PC-9 (cell line): ENCODE data around the gene IGFLR1. TPM values are rescaled to one million over a fixed set of nuclear protein-coding genes. Genes with fewer than 3 reads are reported as not detected.

Source experiments
- BruUV-seq: library from RNA; stranded (reverse); fragments of 400-500 nt; replicated peaks from 2 replicates; lab custom pipeline; 2021; lab: Mats Ljungman, UMichigan
- CTCF ChIA-PET: fragments of 300-600 bp; sonication (Branson Sonifier 250); formaldehyde crosslinking; loops from one replicate; lab custom pipeline; 2022; ENCODE audit warnings: antibody characterized with exemption; lab: Charles Lee
- POLR2A ChIA-PET: fragments of 300-600 bp; sonication (Branson Sonifier 250); formaldehyde crosslinking; loops from one replicate; lab custom pipeline; 2022; ENCODE audit warnings: antibody characterized with exemption; ENCODE audit not compliant: unreplicated experiment; lab: Charles Lee
- DNase-seq, 2 experiments: peaks; one replicate each; pipeline versions ENCODE4 v3.0.0 to v3.0.0-alpha.2; 2015 to 2022; ENCODE audit warnings: mixed read lengths in 1 of 2
- H2AFZ ChIP-seq: fragments of 200-600 bp; sonication (generic); 2 replicates; pipeline ENCODE4 v1.8.1; 2017; ENCODE audit warnings: antibody characterized with exemption
- H3F3A ChIP-seq: fragments of 200-600 bp; sonication (generic); 2 replicates; pipeline ENCODE4 v1.8.1; 2017; ENCODE audit warnings: antibody characterized with exemption, mild to moderate bottlenecking, low read depth; ENCODE audit not compliant: insufficient read depth
- H3K27ac ChIP-seq: fragments of 200-600 bp; sonication (generic); 2 replicates; pipeline ENCODE4 v1.6.1; 2016; ENCODE audit warnings: mixed run types
- H3K27me3 ChIP-seq: fragments of 200-600 bp; sonication (generic); 2 replicates; pipeline ENCODE4 v1.6.1; 2016; ENCODE audit warnings: low read depth, mixed run types; ENCODE audit not compliant: insufficient read depth
- H3K36me3 ChIP-seq: fragments of 200-600 bp; sonication (generic); 2 replicates; pipeline ENCODE4 v1.6.1; 2016; ENCODE audit warnings: low read depth, mixed run types
- H3K4me1 ChIP-seq: fragments of 200-600 bp; sonication (generic); replicated peaks from 2 replicates; pipeline ENCODE4 v1.6.1; 2016; ENCODE audit warnings: mixed run types; ENCODE audit not compliant: insufficient read depth
- H3K4me2 ChIP-seq: fragments of 200-600 bp; sonication (generic); 2 replicates; pipeline ENCODE4 v1.6.1; 2017; ENCODE audit warnings: mixed run types
- H3K4me3 ChIP-seq: fragments of 200-600 bp; sonication (generic); 2 replicates; pipeline ENCODE4 v1.6.1; 2016; ENCODE audit warnings: mixed run types
- H3K79me2 ChIP-seq: fragments of 200-600 bp; sonication (generic); 2 replicates; pipeline ENCODE4 v1.6.1; 2017; ENCODE audit warnings: low read depth, mixed run types
- H3K9me2 ChIP-seq: fragments of 200-600 bp; sonication (generic); 2 replicates; pipeline ENCODE4 v1.8.1; 2017; ENCODE audit warnings: mild to moderate bottlenecking; ENCODE audit not compliant: insufficient read depth
- H3K9me3 ChIP-seq: fragments of 200-600 bp; sonication (generic); 2 replicates; pipeline ENCODE4 v1.8.1; 2016; ENCODE audit warnings: low read depth; ENCODE audit not compliant: insufficient read depth
- H4K20me1 ChIP-seq: fragments of 200-600 bp; sonication (generic); 2 replicates; pipeline ENCODE4 v1.8.1; 2017; ENCODE audit not compliant: insufficient read depth
- EZH2 ChIP-seq: fragments of 200-600 bp; sonication (generic); IDR thresholded peaks from 2 replicates; pipeline ENCODE4 v1.8.0; 2017; ENCODE audit warnings: antibody characterized with exemption, low read depth
- intact Hi-C: fragments of 100-400 bp; cut with micrococcal nuclease; formaldehyde crosslinking; loops from one replicate; pipeline ENCODE4 v1.10.0; 2022; ENCODE audit not compliant: unreplicated experiment
- total RNA-seq: library from RNA; stranded (reverse); gene quantifications from 2 replicates; pipeline ENCODE4 v1.2.3, GENCODE V29; 2021
- TF ChIP-seq, protein P1 (sequence below): fragments of 200-600 bp; sonication (generic); conservative IDR thresholded peaks from 2 replicates; pipeline ENCODE4 v1.6.1; 2017; ENCODE audit warnings: mixed run types, antibody characterized with exemption, mild to moderate bottlenecking, moderate library complexity

Gene IGFLR1
- total RNA-seq, 1 experiment from 2014 or later: 9.7 TPM

- Histone ChIP-seq H3K4me3 (no peak overlapping the region), H3K9me2 (no peaks in the 10 kb centered on the region), H3K36me3 (no peaks in the 10 kb centered on the region), H3K9me3 (no peaks in the 10 kb centered on the region), H4K20me1 (no peaks in the 10 kb centered on the region), H3F3A (0 out of 2 replicates have a peak, but pooled peaks cover 4% of the 10 kb centered on the region), H3K27ac (no peak overlapping the region), H3K79me2 (no peaks in the 10 kb centered on the region), H3K4me1 (no peaks in the 10 kb centered on the region), H3K27me3 (peaks cover 15% of the 10 kb centered on the region), H2AFZ (no peak overlapping the region), H3K4me2 (no peak overlapping the region)
- POLR2A ChIA-PET: no interaction called here
- no TSS peak for BruUV-seq
- CTCF ChIA-PET: no interaction called here
- intact Hi-C loops: no loop called here
- no peak for DNase-seq
- TF ChIP-seq, protein P1, sequence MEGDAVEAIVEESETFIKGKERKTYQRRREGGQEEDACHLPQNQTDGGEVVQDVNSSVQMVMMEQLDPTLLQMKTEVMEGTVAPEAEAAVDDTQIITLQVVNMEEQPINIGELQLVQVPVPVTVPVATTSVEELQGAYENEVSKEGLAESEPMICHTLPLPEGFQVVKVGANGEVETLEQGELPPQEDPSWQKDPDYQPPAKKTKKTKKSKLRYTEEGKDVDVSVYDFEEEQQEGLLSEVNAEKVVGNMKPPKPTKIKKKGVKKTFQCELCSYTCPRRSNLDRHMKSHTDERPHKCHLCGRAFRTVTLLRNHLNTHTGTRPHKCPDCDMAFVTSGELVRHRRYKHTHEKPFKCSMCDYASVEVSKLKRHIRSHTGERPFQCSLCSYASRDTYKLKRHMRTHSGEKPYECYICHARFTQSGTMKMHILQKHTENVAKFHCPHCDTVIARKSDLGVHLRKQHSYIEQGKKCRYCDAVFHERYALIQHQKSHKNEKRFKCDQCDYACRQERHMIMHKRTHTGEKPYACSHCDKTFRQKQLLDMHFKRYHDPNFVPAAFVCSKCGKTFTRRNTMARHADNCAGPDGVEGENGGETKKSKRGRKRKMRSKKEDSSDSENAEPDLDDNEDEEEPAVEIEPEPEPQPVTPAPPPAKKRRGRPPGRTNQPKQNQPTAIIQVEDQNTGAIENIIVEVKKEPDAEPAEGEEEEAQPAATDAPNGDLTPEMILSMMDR: no peak
- TF ChIP-seq EZH2: no peak
These were observed 43.0 kb upstream of the IGFLR1 start for GRCh38 chr19:35785339-35785627.

DNA sequence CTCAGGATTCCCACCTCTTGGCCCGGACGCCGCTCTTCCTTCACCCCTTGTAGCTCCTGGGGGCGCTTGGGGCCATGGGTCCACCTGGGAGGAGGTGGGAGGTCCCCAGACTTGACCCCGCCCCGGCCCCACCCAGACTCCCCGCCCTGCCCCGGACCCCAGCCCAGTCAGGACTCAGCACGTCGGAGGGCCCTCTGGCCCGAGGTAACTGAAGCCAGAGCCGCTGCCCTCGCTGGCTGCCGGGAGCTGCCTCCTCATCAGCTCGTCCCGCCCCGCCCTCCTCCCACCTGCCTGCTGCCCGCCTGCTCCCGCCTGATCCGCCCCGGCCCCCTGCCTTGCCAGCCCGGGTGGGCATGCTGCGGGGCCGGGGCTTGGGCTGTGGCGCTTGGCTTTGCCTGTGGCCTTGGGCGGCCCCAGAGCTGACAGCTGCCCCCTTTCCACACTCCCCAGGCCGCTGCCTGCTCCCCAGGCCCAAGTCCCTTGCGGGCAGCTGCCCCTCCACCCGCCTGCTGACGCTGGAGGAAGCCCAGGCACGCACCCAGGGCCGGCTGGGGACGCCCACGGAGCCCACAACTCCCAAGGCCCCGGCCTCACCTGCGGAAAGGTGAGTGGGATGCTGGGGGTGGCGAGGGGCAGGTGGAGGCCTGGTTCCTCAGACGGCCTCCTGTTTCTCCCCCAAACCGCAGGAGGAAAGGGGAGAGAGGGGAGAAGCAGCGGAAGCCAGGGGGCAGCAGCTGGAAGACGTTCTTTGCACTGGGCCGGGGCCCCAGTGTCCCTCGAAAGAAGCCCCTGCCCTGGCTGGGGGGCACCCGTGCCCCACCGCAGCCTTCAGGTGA, 42.5 kb upstream of the IGFLR1 start:
- CTCF ChIA-PET: interaction anchor here (0.6 kb wide), 1 partner anchor 34 kb away, joined by 7 read pairs; no protein-coding TSS in a partner anchor
- DNase-seq: no peak
- H2AFZ ChIP-seq: no peak overlapping the region
- no peak overlapping the region for H3K27ac ChIP-seq
- no peak overlapping the region for H3K4me2 ChIP-seq
- no peak for TF ChIP-seq EZH2
- TF ChIP-seq, protein P1: no peak
- H3F3A ChIP-seq: 0 out of 2 replicates have a peak, but pooled peaks cover 4% of the 10 kb centered on the region
- H3K36me3 ChIP-seq: no peaks in the 10 kb centered on the region
- no peak overlapping the region for H3K4me3 ChIP-seq
- no peaks in the 10 kb centered on the region for H3K9me2 ChIP-seq
- H3K79me2 ChIP-seq: no peaks in the 10 kb centered on the region
- H3K9me3 ChIP-seq: no peaks in the 10 kb centered on the region
- intact Hi-C loops: no loop called here
- peaks cover 15% of the 10 kb centered on the region for H3K27me3 ChIP-seq
- no peaks in the 10 kb centered on the region for H4K20me1 ChIP-seq
- H3K4me1 ChIP-seq: no peaks in the 10 kb centered on the region
- no TSS peak for BruUV-seq
- POLR2A ChIA-PET: interaction anchor here (0.6 kb wide), 1 partner anchor 37 kb away, joined by 3 read pairs; no protein-coding TSS in a partner anchor

DNA sequence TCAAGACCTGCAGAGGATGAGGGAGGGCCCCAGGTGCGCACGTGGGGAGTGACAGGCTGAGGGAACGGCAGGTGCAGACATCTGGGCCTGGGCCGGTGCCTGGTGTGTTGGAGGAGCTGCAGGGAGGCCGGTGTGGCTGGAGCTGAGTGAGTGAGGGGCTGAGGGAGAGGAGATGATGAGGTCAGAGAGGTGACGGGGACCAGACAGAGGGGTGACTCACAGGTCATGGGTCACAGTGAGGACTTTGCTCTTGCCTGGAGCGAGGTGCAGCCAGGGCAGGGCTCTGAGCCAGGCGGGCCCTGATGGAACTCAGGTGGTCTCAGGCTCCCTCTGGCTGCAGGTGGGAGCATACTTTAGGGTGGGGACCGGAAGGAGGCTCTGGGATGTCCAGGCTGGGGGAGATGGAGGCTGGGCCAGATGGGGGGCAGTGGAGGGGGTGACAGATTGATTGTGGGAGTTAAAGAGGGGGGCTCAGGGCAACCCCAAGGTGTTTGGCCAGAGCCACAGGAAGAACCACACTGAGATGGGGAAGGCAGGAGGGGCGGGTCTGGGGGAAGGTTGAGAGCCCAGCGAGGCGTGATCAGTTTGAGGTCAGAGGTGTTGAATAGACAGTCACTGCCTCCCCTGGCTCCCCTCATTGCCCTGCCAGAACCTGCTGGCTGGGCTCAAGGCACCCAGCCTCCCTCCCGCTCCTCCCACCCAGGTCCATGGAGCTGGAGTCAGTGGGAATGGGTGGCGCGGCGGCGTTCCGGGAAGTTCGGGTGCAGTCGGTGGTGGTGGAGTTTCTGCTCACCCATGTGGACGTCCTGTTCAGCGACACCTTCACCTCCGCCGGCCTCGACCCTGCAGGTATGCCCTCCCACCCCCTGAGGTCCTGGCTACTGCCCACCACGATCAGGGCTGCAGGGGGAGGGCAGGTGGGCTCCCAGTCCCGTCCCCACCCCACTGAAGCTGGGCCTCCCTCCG, 41.5 kb upstream of the IGFLR1 start:
- no peaks in the 10 kb centered on the region for H4K20me1 ChIP-seq
- 0 out of 2 replicates have a peak, but pooled peaks cover 4% of the 10 kb centered on the region for H3F3A ChIP-seq
- no peaks in the 10 kb centered on the region for H3K9me2 ChIP-seq
- no TSS peak for BruUV-seq
- no peak overlapping the region for H2AFZ ChIP-seq
- no peak overlapping the region for H3K4me3 ChIP-seq
- ChIA-PET POLR2A (interaction anchor here (0.6 to 0.7 kb wide), 2 partner anchors 36 to 148 kb away, joined by 3 to 10 read pairs; no protein-coding TSS in a partner anchor), CTCF (interaction anchor here (0.6 kb wide), 2 partner anchors 33 to 102 kb away, joined by 5 to 7 read pairs; no protein-coding TSS in a partner anchor)
- TF ChIP-seq EZH2: no peak
- TF ChIP-seq, protein P1: no peak
- H3K4me2 ChIP-seq: no peak overlapping the region
- no peak for DNase-seq
- H3K4me1 ChIP-seq: no peaks in the 10 kb centered on the region
- H3K36me3 ChIP-seq: no peaks in the 10 kb centered on the region
- no peak overlapping the region for H3K27ac ChIP-seq
- H3K27me3 ChIP-seq: peaks cover 12% of the 10 kb centered on the region
- intact Hi-C loops: no loop called here
- no peaks in the 10 kb centered on the region for H3K79me2 ChIP-seq
- no peaks in the 10 kb centered on the region for H3K9me3 ChIP-seq
